GM21717 (cell line): Measurements from ENCODE around the gene FBXO46.
A peak's percentile ranks its signal among the peaks of the same experiment; 100 is the strongest.
"Not testable (repeated sequence)": the region's sequence is repeated elsewhere in the genome, so short reads cannot be mapped to it uniquely, and the experiment has no call there.

Experiments
- ATAC-seq: cut with Tn5 transposase; IDR thresholded peaks from one replicate; pipeline ENCODE4 v1.9.1; 2021; ENCODE audit warnings: mild to moderate bottlenecking, moderate library complexity; ENCODE audit not compliant: unreplicated experiment

FBXO46 gene

GRCh38 chr19:45733160-45733810, 2.6 kb upstream of the FBXO46 start, which contains the start of gene MEIOSIN:
MEIOSIN (plus strand) TSS chr19:45733439; CDS start chr19:45735377, 1,938 bp downstream.
- no peak for ATAC-seq

GRCh38 chr19:45729800-45730290, 851 bp downstream of the FBXO46 start:
- no peak for ATAC-seq

GRCh38 chr19:45728683-45729082, 2.0 kb downstream of the FBXO46 start:
- not testable (repeated sequence) for ATAC-seq

- ATAC-seq, result not testable (repeated sequence)
These were observed 10.6 kb downstream of the FBXO46 start for GRCh38 chr19:45720065-45720464.

- ATAC-seq, result no peak
These were observed 12.6 kb downstream of the FBXO46 start for GRCh38 chr19:45717983-45718650.

GRCh38 chr19:45717131-45717982, 13.3 kb downstream of the FBXO46 start:
- ATAC-seq, result peak; percentile 80

- no peak for ATAC-seq
These were observed 14.2 kb downstream of the FBXO46 start for GRCh38 chr19:45716359-45717130.

- no peak for ATAC-seq
These were observed 15.6 kb downstream of the FBXO46 start for GRCh38 chr19:45715139-45715538.

GRCh38 chr19:45713141-45713540, 17.6 kb downstream of the FBXO46 start:
- no peak for ATAC-seq

- ATAC-seq, result no peak
These were observed 18.0 kb downstream of the FBXO46 start for GRCh38 chr19:45712699-45713067.

GRCh38 chr19:45711851-45712698, 18.6 kb downstream of the FBXO46 start:
- ATAC-seq, result no peak

GRCh38 chr19:45710356-45711130, 20.2 kb downstream of the FBXO46 start:
- ATAC-seq, result no peak

GRCh38 chr19:45705710-45706415, 24.8 kb downstream of the FBXO46 start:
- ATAC-seq, result no peak

- ATAC-seq, result no peak
These were observed 25.6 kb downstream of the FBXO46 start for GRCh38 chr19:45705115-45705514.

- ATAC-seq, result no peak
These were observed 29.0 kb downstream of the FBXO46 start for GRCh38 chr19:45701676-45702075.

GRCh38 chr19:45693106-45693788, 37.4 kb downstream of the FBXO46 start:
- no peak for ATAC-seq

- ATAC-seq, result peak; percentile 75
These were observed 38.2 kb downstream of the FBXO46 start, which contains the start of gene QPCTL for GRCh38 chr19:45692187-45693105. QPCTL (plus strand) TSS chr19:45692666; CDS start chr19:45692704, 38 bp downstream.
